22Rv1 (cell line): ENCODE data around the gene LGR5.

ENCODE experiments used
- ZFX ChIP-seq: fragments of 450-650 bp; IDR thresholded peaks from 2 replicates; pipeline ENCODE4 v1.6.1; 2017; ENCODE audit warnings: antibody characterized with exemption, borderline replicate concordance
- TF ChIP-seq, protein P1 (sequence below): fragments of 450-650 bp; IDR thresholded peaks from 2 replicates; pipeline ENCODE4 v1.5.1; 2017; ENCODE audit warnings: mild to moderate bottlenecking

DNA sequence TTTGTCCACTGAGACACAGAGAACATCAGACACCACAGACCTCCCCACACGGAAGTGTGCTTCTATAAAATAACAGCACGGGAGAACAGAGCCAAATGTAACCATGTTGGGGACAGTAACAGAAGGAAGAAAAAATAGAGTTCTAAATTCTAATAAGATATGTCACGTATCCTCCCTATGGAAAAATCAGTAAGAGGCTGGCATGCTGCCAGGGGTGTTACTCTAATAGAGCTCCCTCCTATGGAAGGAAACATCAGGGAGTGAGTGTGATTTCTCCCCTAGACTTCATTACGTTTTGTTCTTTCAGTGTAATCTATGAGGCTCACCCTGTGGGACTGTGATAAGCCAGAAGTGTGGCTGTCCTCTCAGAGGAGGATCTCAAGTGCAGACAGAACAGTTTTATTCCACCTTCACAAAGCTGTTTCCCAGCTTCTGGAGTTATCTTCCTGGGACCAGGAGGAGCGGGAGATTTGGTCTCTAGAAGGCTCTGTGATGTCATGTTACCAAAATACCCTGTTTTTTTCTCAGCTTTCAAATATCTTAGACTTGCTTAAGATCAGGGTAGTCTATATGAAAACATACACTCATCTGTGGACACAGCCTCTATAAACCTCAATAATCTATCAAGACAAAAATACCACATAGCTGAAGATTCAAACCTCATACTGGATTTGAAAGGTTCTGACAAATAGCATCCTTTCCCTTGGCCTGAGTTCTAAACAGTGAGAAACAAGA lies 154.8 kb downstream of the LGR5 start:
- TF ChIP-seq, protein P1, sequence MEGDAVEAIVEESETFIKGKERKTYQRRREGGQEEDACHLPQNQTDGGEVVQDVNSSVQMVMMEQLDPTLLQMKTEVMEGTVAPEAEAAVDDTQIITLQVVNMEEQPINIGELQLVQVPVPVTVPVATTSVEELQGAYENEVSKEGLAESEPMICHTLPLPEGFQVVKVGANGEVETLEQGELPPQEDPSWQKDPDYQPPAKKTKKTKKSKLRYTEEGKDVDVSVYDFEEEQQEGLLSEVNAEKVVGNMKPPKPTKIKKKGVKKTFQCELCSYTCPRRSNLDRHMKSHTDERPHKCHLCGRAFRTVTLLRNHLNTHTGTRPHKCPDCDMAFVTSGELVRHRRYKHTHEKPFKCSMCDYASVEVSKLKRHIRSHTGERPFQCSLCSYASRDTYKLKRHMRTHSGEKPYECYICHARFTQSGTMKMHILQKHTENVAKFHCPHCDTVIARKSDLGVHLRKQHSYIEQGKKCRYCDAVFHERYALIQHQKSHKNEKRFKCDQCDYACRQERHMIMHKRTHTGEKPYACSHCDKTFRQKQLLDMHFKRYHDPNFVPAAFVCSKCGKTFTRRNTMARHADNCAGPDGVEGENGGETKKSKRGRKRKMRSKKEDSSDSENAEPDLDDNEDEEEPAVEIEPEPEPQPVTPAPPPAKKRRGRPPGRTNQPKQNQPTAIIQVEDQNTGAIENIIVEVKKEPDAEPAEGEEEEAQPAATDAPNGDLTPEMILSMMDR, result no peak
- TF ChIP-seq ZFX, result no peak
